Esophagus squamous epithelium (tissue), 5 donors: ENCODE results near the gene FMNL1. TPM values are rescaled to one million over a fixed set of nuclear protein-coding genes. Genes with fewer than 3 reads are reported as not detected.

ENCODE experiments used
- DNase-seq: peaks from one replicate; lab custom pipeline; 2025; lab: John Stamatoyannopoulos, UW
- H3K27ac ChIP-seq, 4 donors: fragments of 200-600 bp; sonication (generic); one replicate each; pipeline ENCODE4 v1.5.1; 2016 to 2019; ENCODE audit warnings: mild to moderate bottlenecking in 1 of 4
- H3K27me3 ChIP-seq, 4 donors: fragments of 200-600 bp; sonication (generic); 1 replicate in 3 of 4; 2 replicates in 1 of 4; pipeline versions ENCODE4 v1.5.1 to v1.6.0; 2017 to 2021; ENCODE audit warnings: antibody characterized with exemption in 1 of 4
- H3K36me3 ChIP-seq, 3 donors: fragments of 200-600 bp; sonication (generic); one replicate each; pipeline ENCODE4 v1.5.1; 2016 to 2019
- H3K4me1 ChIP-seq, 3 donors: fragments of 200-600 bp; sonication (generic); one replicate each; pipeline ENCODE4 v1.5.1; 2017 to 2019
- H3K4me3 ChIP-seq, 4 donors: fragments of 200-600 bp; sonication (generic); 1 replicate in 3 of 4; 2 replicates in 1 of 4; pipeline ENCODE4 v1.5.1; 2016 to 2019; ENCODE audit warnings: mild to moderate bottlenecking in 2 of 4, moderate library complexity in 1 of 4
- H3K9me3 ChIP-seq, 3 donors: fragments of 200-600 bp; sonication (generic); one replicate each; pipeline ENCODE4 v1.5.1; 2016 to 2019
- CTCF ChIP-seq, 6 experiments: fragments of 450-650 bp in 4 of 6; fragments of 200-600 bp in 2 of 6; sonication (generic) in 2 of 6; IDR thresholded peaks; one replicate each; pipeline ENCODE4 v1.5.1; 2016 to 2019; ENCODE audit warnings: antibody characterized with exemption in 6 of 6, mild to moderate bottlenecking in 4 of 6, moderate library complexity in 4 of 6
- POLR2A ChIP-seq, 4 donors: fragments of 450-650 bp; IDR thresholded peaks; one replicate each; pipeline ENCODE4 v1.6.1; 2017; ENCODE audit warnings: antibody characterized with exemption in 4 of 4, mild to moderate bottlenecking in 4 of 4, moderate library complexity in 3 of 4
- WGBS, 2 donors: methylation state at CpG; one replicate each; pipeline ENCODE4 v1.1.5; 2018; 5-methylcytosine and 5-hydroxymethylcytosine counted together
- intact Hi-C: fragments of 100-400 bp; cut with DNase I; formaldehyde crosslinking; loops from one replicate; pipeline ENCODE4 v1.15.0; 2022
- total RNA-seq, 4 donors: library from RNA; depleted of rRNA; stranded (reverse); fragments of >200 nt; gene quantifications; one replicate each; pipeline ENCODE4 v1.1.0, GENCODE V29; 2016
- donor health status: DM: yes; HTN: yes; CAD: no.

FMNL1 gene
- total RNA-seq, 4 donors from 2014 or later, result 3.5 to 16.8 (median 6.9) TPM

- intact Hi-C loops, result no loop called here
- Histone ChIP-seq H3K27me3 (no peaks in the 10 kb centered on the region), H3K4me3 (no peak overlapping the region), H3K9me3 (no peaks in the 10 kb centered on the region), H3K36me3 (peaks cover 12 to 24% (median 22%) of the 10 kb centered on the region in 3 donors), H3K4me1 (peaks cover 14 to 34% (median 17%) of the 10 kb centered on the region in 3 donors), H3K27ac (no peak overlapping the region)
- no peak for DNase-seq
- 68 to 79% methylated on average over 5 to 7 of the region's 7 CpGs for WGBS, 2 donors
- TF ChIP-seq POLR2A (IDR thresholded peaks at IDR 0.05) (no peak), CTCF (IDR thresholded peaks at IDR 0.05) (no peak)
These were observed 38.6 kb downstream of the FMNL1 start for GRCh38 chr17:45260204-45260783.

- peak within 1 kb of the TSS; percentile 38 to 72 (median 61) for H3K27ac ChIP-seq
- 13 to 30% methylated on average over 5 to 12 of the region's 68 CpGs for WGBS, 2 donors
- H3K9me3 ChIP-seq, result no peaks in the 10 kb centered on the region
- H3K36me3 ChIP-seq, result peaks cover 17 to 39% (median 29%) of the 10 kb centered on the region in 3 donors
- no peak for TF ChIP-seq POLR2A (IDR thresholded peaks at IDR 0.05)
- TF ChIP-seq CTCF (IDR thresholded peaks at IDR 0.05), result no peak
- intact Hi-C loops, result no loop called here
- H3K27me3 ChIP-seq, result no peaks in the 10 kb centered on the region
- peak within 1 kb of the TSS; percentile 43 to 66 (median 57) for H3K4me3 ChIP-seq
- DNase-seq, result no peak
- peaks cover 14 to 39% (median 17%) of the 10 kb centered on the region in 3 donors for H3K4me1 ChIP-seq
These were observed 40.2 kb downstream of the FMNL1 start, which contains the start of gene SPATA32 for GRCh38 chr17:45261577-45262515. TSS of gene SPATA32 (minus strand) at chr17:45262094. CDS start at chr17:45262016, 78 bp downstream.

- WGBS, 2 donors, result 62% methylated on average over 11 of the region's 18 CpGs; no CpG with 5 or more reads in 1 of the 2 donors
- intact Hi-C loops, result no loop called here
These were observed 41.1 kb downstream of the FMNL1 start for GRCh38 chr17:45262516-45263476.

GRCh38 chr17:45263477-45263860, 41.8 kb downstream of the FMNL1 start:
- Histone ChIP-seq H3K4me1 (peaks cover 14 to 39% (median 17%) of the 10 kb centered on the region in 3 donors), H3K36me3 (peaks cover 32 to 56% (median 39%) of the 10 kb centered on the region in 3 donors), H3K27ac (peak overlapping the region in 3 of 4 donors; percentile 38 to 72 (median 69)), H3K27me3 (no peaks in the 10 kb centered on the region), H3K9me3 (no peaks in the 10 kb centered on the region), H3K4me3 (no peak overlapping the region)
- WGBS, 2 donors, result 89 to 100% methylated on average over 1 to 5 of the region's 7 CpGs
- intact Hi-C loops, result no loop called here
- no peak for TF ChIP-seq CTCF (IDR thresholded peaks at IDR 0.05)
- DNase-seq, result no peak

More at GRCh38 chr17:45262516-45263476, 41.1 kb downstream of the FMNL1 start:
- Histone ChIP-seq H3K27me3 (no peaks in the 10 kb centered on the region), H3K36me3 (peaks cover 27 to 49% (median 38%) of the 10 kb centered on the region in 3 donors), H3K4me3 (peak overlapping the region; percentile 43 to 66 (median 57)), H3K9me3 (no peaks in the 10 kb centered on the region), H3K4me1 (peaks cover 14 to 39% (median 17%) of the 10 kb centered on the region in 3 donors), H3K27ac (peak overlapping the region; percentile 38 to 72 (median 61))
- TF ChIP-seq POLR2A (IDR thresholded peaks at IDR 0.05) (no peak), CTCF (IDR thresholded peaks at IDR 0.05) (peak in 1 of 6 experiments; percentile 23)
- DNase-seq, result no peak
